HG02870 (cell line): Measurements from ENCODE around the gene RIMBP2.

Experiments
- ATAC-seq: cut with Tn5 transposase; IDR thresholded peaks from one replicate; pipeline ENCODE4 v1.9.1; 2021; ENCODE audit warnings: mild to moderate bottlenecking, moderate library complexity; ENCODE audit not compliant: unreplicated experiment

The RIMBP2 gene

DNA sequence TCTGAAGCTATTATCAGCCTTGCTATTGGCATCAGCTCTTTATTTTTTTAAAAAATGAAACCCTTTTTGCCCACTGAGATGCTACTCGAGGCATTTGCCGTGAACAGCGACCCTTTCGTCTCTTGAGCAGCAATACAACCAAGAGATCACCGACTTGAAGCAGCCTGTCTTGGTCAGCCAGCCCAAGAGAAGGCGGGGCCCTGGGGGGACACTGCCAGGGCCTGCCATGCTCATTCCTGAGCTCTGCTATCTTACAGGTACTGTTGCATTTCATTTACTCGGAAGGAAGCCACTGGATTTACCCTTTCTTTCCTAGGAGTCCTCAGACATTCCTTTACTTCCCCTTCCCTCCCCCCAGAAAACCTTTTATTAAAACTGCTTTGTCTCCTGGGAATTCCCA lies 361.7 kb downstream of the RIMBP2 start:
- ATAC-seq, result no peak

DNA sequence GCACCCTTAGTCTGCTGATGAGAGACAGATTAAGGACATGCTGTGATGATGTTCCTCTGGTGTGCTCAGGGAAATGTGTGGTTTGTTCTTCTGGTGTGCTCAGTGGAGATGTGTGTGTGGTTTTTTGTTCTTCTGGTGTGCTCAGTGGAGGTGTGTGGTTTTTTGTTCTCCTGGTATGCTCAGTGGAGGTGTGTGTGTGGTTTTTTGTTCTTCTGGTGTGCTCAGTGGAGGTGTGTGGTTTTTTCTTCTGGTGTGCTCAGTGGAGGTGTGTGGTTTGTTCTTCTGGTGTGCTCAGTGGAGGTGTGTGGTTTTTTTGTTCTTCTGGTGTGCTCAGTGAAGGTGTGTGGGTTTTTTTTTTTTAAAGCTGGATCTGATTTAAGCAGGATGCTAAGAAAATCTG lies 363.0 kb downstream of the RIMBP2 start:
- ATAC-seq, result no peak

DNA sequence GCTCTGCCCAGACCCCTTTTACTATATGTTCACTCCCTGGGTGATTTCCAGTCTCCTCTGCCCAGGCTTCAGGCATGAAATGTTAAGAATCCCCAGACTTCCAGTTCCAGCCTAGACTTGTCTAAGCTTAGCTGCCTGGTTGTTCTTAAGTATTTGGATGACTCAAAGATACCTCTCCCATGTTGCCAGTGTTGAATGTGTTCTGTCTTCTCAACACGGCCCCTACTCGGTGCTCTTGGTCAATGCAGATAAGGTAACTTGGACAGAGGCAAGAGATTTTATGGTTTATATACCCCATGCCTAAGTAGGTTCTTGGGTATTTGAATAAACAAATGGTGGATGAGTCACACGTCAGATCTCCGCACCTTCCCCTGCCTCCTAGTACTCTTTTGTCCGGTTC lies 364.8 kb downstream of the RIMBP2 start:
- no peak for ATAC-seq

DNA sequence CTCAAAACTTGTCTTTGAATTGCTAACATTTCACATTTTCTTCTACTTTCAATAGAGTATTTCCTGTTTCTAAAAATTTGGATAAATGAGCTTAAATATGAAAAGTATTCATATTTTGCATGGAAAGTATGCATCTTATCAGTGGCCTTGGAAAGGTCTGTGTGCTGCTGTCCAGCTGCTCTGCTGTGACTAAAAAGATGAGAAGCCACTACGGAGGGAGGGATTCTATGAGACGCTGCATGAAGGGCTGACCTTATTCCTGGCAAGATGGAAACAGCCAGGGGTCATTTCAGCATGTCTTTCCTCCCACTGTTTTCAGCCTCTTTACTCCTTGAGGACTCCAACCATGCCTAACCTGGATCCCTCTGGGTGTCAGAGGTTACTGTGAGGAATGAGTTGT lies 365.4 kb downstream of the RIMBP2 start:
- ATAC-seq, result no peak

DNA sequence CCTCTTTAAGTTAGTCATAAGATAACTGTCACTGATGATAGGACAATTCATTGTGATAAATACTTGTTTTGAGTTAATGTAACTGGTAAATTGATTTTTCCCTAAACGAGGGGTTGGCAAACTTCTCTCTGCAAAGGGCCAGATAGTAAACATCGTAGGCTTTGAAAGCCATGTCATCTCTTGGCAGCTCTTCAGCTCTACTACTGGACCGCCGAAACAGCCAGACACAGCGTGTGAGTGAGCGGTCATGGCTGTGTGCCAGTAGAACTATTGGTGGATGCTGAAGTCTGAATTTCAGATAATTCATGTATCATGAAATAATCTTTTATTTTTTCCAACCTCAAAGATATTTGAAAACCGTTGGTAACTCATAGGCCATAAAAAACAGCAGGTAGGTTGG lies 368.5 kb downstream of the RIMBP2 start:
- ATAC-seq, result no peak
